DOHH2 (cell line): Measurements from ENCODE around the gene KRTAP12-1.

Source experiments
- H3F3A ChIP-seq: fragments of 200-600 bp; sonication (generic), shearing (Covaris generic); 2 replicates; pipeline ENCODE4 v1.6.0; 2016; ENCODE audit warnings: antibody characterized with exemption, mild to moderate bottlenecking; ENCODE audit not compliant: control insufficient read depth, insufficient read depth
- H3K27ac ChIP-seq: fragments of 200-600 bp; sonication (generic); 2 replicates; pipeline ENCODE4 v1.5.1; 2014; ENCODE audit warnings: low read depth, mild to moderate bottlenecking, low read length, moderate library complexity
- H3K27me3 ChIP-seq: fragments of 200-600 bp; sonication (generic); 2 replicates; pipeline ENCODE4 v1.6.1; 2014; ENCODE audit warnings: mild to moderate bottlenecking, low read length, mixed read lengths; ENCODE audit not compliant: control insufficient read depth
- H3K36me3 ChIP-seq: fragments of 200-600 bp; sonication (generic); 2 replicates; pipeline ENCODE4 v1.6.1; 2014; ENCODE audit warnings: mild to moderate bottlenecking, low read length, moderate library complexity, mixed read lengths; ENCODE audit not compliant: control insufficient read depth
- H3K4me1 ChIP-seq: fragments of 200-600 bp; sonication (generic); 2 replicates; pipeline ENCODE4 v1.6.1; 2014; ENCODE audit warnings: mild to moderate bottlenecking, low read length, mixed read lengths; ENCODE audit not compliant: control insufficient read depth
- H3K4me2 ChIP-seq: fragments of 200-600 bp; sonication (generic); 2 replicates; pipeline ENCODE4 v1.6.0; 2014; ENCODE audit warnings: mild to moderate bottlenecking, low read length, moderate library complexity
- H3K4me3 ChIP-seq: fragments of 200-600 bp; sonication (generic); 2 replicates; pipeline ENCODE4 v1.5.1; 2014; ENCODE audit warnings: mild to moderate bottlenecking, low read length, mixed read lengths
- H3K79me2 ChIP-seq: fragments of 200-600 bp; sonication (generic); 2 replicates; pipeline ENCODE4 v1.6.1; 2014; ENCODE audit warnings: mild to moderate bottlenecking, low read length, mixed read lengths; ENCODE audit not compliant: control insufficient read depth
- H3K9me2 ChIP-seq: fragments of 200-600 bp; sonication (generic); replicated peaks from 2 replicates; pipeline ENCODE4 v1.6.1; 2014; ENCODE audit warnings: mild to moderate bottlenecking, low read length, mixed read lengths; ENCODE audit not compliant: control insufficient read depth
- H3K9me3 ChIP-seq: fragments of 200-600 bp; sonication (generic); 2 replicates; pipeline ENCODE4 v1.6.1; 2014; ENCODE audit warnings: antibody characterized with exemption, low read length, mixed read lengths; ENCODE audit not compliant: control insufficient read depth, insufficient read depth
- H4K20me1 ChIP-seq: fragments of 200-600 bp; sonication (generic); 2 replicates; pipeline ENCODE4 v1.6.0; 2014; ENCODE audit warnings: low read depth, mild to moderate bottlenecking, antibody characterized with exemption, low read length, moderate library complexity; ENCODE audit not compliant: control insufficient read depth, insufficient read depth
- EZH2phosphoT487 ChIP-seq: fragments of 200-600 bp; sonication (generic); IDR thresholded peaks from 2 replicates; pipeline ENCODE4 v1.6.1; 2017; ENCODE audit warnings: borderline replicate concordance, mild to moderate bottlenecking, antibody characterized with exemption, low read length, moderate library complexity, mixed read lengths
- TF ChIP-seq, protein P1 (sequence below): fragments of 200-600 bp; sonication (generic); IDR thresholded peaks from one replicate; pipeline ENCODE4 v1.5.1; 2014; ENCODE audit warnings: antibody characterized with exemption, mild to moderate bottlenecking, low read depth, low read length; ENCODE audit not compliant: poor library complexity, severe bottlenecking

KRTAP12-1 gene

GRCh38 chr21:44703731-44704635 lies 22.0 kb upstream of the KRTAP12-1 start:
- no peak overlapping the region for H3K27ac ChIP-seq
- no peak overlapping the region for H3K4me2 ChIP-seq
- H3K9me2 ChIP-seq = no peaks in the 10 kb centered on the region
- H3K4me1 ChIP-seq = no peaks in the 10 kb centered on the region
- no peaks in the 10 kb centered on the region for H4K20me1 ChIP-seq
- H3K79me2 ChIP-seq = no peaks in the 10 kb centered on the region
- H3K9me3 ChIP-seq = peaks cover 4% of the 10 kb centered on the region; the same call in 1 of the 2 replicates
- H3K27me3 ChIP-seq = peaks cover 5% of the 10 kb centered on the region; the same call in 1 of the 2 replicates
- H3K36me3 ChIP-seq = no peaks in the 10 kb centered on the region
- no peaks in the 10 kb centered on the region for H3F3A ChIP-seq
- no peak overlapping the region for H3K4me3 ChIP-seq
- TF ChIP-seq EZH2phosphoT487 = no peak
- TF ChIP-seq, protein P1, sequence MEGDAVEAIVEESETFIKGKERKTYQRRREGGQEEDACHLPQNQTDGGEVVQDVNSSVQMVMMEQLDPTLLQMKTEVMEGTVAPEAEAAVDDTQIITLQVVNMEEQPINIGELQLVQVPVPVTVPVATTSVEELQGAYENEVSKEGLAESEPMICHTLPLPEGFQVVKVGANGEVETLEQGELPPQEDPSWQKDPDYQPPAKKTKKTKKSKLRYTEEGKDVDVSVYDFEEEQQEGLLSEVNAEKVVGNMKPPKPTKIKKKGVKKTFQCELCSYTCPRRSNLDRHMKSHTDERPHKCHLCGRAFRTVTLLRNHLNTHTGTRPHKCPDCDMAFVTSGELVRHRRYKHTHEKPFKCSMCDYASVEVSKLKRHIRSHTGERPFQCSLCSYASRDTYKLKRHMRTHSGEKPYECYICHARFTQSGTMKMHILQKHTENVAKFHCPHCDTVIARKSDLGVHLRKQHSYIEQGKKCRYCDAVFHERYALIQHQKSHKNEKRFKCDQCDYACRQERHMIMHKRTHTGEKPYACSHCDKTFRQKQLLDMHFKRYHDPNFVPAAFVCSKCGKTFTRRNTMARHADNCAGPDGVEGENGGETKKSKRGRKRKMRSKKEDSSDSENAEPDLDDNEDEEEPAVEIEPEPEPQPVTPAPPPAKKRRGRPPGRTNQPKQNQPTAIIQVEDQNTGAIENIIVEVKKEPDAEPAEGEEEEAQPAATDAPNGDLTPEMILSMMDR = no peak

- TF ChIP-seq, protein P1 = no peak
- no peak for TF ChIP-seq EZH2phosphoT487
- Histone ChIP-seq H3K27ac (no peak overlapping the region), H3F3A (no peaks in the 10 kb centered on the region), H4K20me1 (no peaks in the 10 kb centered on the region), H3K27me3 (peaks cover 5% of the 10 kb centered on the region; the same call in 1 of the 2 replicates), H3K4me2 (no peak overlapping the region), H3K79me2 (no peaks in the 10 kb centered on the region), H3K9me2 (no peaks in the 10 kb centered on the region), H3K36me3 (no peaks in the 10 kb centered on the region), H3K9me3 (peaks cover 4% of the 10 kb centered on the region; the same call in 1 of the 2 replicates), H3K4me1 (no peaks in the 10 kb centered on the region), H3K4me3 (no peak overlapping the region)
Observed at GRCh38 chr21:44702973-44703730, 21.2 kb upstream of the KRTAP12-1 start.

DNA sequence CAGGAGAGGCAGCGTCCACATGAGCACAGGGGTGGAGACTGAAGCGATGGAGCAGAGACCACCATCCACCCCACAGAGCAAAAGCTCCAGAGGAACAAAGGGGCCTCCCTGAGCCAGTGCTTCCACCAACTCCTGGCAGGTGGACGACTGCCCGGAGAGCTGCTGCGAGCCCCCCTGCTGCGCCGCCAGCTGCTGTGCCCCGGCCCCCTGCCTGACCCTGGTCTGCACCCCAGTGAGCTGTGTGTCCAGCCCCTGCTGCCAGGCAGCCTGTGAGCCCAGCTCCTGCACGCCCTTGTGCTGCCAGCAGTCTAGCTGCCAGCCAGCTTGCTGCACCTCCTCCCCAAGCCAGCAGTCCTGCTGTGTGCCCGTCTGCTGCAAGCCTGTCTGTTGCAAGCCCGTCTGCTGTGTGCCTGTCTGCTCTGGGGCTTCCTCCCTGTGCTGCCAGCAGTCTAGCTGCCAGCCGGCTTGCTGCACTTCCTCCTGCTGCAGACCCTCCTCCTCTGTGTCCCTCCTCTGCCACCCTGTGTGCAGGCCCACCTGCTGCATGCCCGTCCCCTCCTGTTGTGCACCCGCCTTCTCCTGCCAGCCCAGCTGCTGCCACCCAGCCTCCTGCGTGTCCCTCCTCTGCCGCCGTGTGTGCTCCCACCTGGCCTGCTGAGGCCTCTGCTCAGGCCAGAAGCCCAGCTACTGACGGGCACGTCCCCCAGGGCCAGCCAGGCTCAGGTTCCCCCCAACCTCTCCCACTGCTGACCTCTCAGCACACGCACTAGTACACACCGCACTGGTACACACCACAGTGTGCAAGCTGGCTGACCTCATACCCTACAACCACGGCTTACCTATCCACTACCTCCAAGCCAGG lies 20.4 kb upstream of the KRTAP12-1 start:
- Histone ChIP-seq H3K4me3 (no peak overlapping the region), H3K36me3 (no peaks in the 10 kb centered on the region), H3K9me2 (no peaks in the 10 kb centered on the region), H3K79me2 (no peaks in the 10 kb centered on the region), H3K27me3 (peaks cover 5% of the 10 kb centered on the region; the same call in 1 of the 2 replicates), H3K4me2 (no peak overlapping the region), H4K20me1 (no peaks in the 10 kb centered on the region), H3K4me1 (no peaks in the 10 kb centered on the region), H3F3A (no peaks in the 10 kb centered on the region), H3K27ac (no peak overlapping the region), H3K9me3 (peaks cover 4% of the 10 kb centered on the region; the same call in 1 of the 2 replicates)
- no peak for TF ChIP-seq EZH2phosphoT487
- TF ChIP-seq, protein P1 = no peak
